Liver (tissue), 3 donors: ENCODE measurements around the gene EMX1.

Experiments used
- ATF3 ChIP-seq: IDR thresholded peaks from 2 replicates; pipeline ENCODE4 v1.6.1; 2016; ENCODE audit warnings: antibody characterized with exemption
- FOXA1 ChIP-seq: IDR thresholded peaks from 2 replicates; pipeline ENCODE4 v1.6.1; 2016; ENCODE audit warnings: antibody characterized with exemption
- GABPA ChIP-seq, 2 donors: IDR thresholded peaks in 1 of 2; conservative IDR thresholded peaks in 1 of 2; 2 replicates each; pipeline ENCODE4 v1.6.1; 2016; ENCODE audit warnings: antibody characterized with exemption in 2 of 2, mild to moderate bottlenecking in 1 of 2, moderate library complexity in 1 of 2
- JUND ChIP-seq, 2 donors: IDR thresholded peaks; 2 replicates each; pipeline ENCODE4 v1.6.1; 2016; ENCODE audit warnings: antibody characterized with exemption in 2 of 2
- NR2F2 ChIP-seq: IDR thresholded peaks from 2 replicates; pipeline ENCODE4 v1.6.1; 2016; ENCODE audit warnings: antibody characterized with exemption
- RAD21 ChIP-seq, 2 donors: IDR thresholded peaks; 2 replicates each; pipeline ENCODE4 v1.6.1; 2016; ENCODE audit warnings: antibody characterized with exemption in 2 of 2, mild to moderate bottlenecking in 2 of 2
- REST ChIP-seq: IDR thresholded peaks from 2 replicates; pipeline ENCODE4 v1.6.1; 2016; ENCODE audit warnings: antibody characterized with exemption, mild to moderate bottlenecking
- RXRA ChIP-seq, 2 donors: IDR thresholded peaks; 2 replicates each; pipeline ENCODE4 v1.6.1; 2017 to 2018; ENCODE audit warnings: antibody characterized with exemption in 2 of 2, mild to moderate bottlenecking in 1 of 2
- SP1 ChIP-seq: IDR thresholded peaks from 2 replicates; pipeline ENCODE4 v1.6.1; 2018; ENCODE audit warnings: antibody characterized with exemption, mild to moderate bottlenecking
- TAF1 ChIP-seq: conservative IDR thresholded peaks from 2 replicates; pipeline ENCODE4 v1.6.1; 2016; ENCODE audit warnings: antibody characterized with exemption, mild to moderate bottlenecking
- YY1 ChIP-seq: IDR thresholded peaks from 2 replicates; pipeline ENCODE4 v1.6.1; 2016; ENCODE audit warnings: antibody characterized with exemption, mild to moderate bottlenecking
- TF ChIP-seq, protein P1 (sequence below): fragments of 150-350 bp; IDR thresholded peaks from 2 replicates; pipeline ENCODE4 v1.5.1; 2017; ENCODE audit warnings: improper control_type of control experiment, low read depth, low read length; ENCODE audit not compliant: missing input control
- TF ChIP-seq, protein P2 (sequence below): IDR thresholded peaks from 2 replicates; pipeline ENCODE4 v1.6.1; 2016; ENCODE audit warnings: antibody characterized with exemption
- donor health status: healthy.
- donor health status: healthy.

- no peak for TF ChIP-seq FOXA1
- TF ChIP-seq, protein P1, sequence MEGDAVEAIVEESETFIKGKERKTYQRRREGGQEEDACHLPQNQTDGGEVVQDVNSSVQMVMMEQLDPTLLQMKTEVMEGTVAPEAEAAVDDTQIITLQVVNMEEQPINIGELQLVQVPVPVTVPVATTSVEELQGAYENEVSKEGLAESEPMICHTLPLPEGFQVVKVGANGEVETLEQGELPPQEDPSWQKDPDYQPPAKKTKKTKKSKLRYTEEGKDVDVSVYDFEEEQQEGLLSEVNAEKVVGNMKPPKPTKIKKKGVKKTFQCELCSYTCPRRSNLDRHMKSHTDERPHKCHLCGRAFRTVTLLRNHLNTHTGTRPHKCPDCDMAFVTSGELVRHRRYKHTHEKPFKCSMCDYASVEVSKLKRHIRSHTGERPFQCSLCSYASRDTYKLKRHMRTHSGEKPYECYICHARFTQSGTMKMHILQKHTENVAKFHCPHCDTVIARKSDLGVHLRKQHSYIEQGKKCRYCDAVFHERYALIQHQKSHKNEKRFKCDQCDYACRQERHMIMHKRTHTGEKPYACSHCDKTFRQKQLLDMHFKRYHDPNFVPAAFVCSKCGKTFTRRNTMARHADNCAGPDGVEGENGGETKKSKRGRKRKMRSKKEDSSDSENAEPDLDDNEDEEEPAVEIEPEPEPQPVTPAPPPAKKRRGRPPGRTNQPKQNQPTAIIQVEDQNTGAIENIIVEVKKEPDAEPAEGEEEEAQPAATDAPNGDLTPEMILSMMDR, result no peak
- TF ChIP-seq GABPA (IDR thresholded peaks at IDR 0.05 in 1 of 2, conservative IDR thresholded peaks at IDR 0.05 in 1 of 2), result no peak
- no peak for TF ChIP-seq REST
- no peak for TF ChIP-seq RXRA (IDR thresholded peaks at IDR 0.05)
- TF ChIP-seq RAD21 (IDR thresholded peaks at IDR 0.05), result no peak
- no peak for TF ChIP-seq ATF3
- no peak for TF ChIP-seq YY1
- no peak for TF ChIP-seq JUND (IDR thresholded peaks at IDR 0.05)
- no peak for TF ChIP-seq TAF1
- TF ChIP-seq SP1, result no peak
- no peak for TF ChIP-seq NR2F2
- TF ChIP-seq, protein P2, sequence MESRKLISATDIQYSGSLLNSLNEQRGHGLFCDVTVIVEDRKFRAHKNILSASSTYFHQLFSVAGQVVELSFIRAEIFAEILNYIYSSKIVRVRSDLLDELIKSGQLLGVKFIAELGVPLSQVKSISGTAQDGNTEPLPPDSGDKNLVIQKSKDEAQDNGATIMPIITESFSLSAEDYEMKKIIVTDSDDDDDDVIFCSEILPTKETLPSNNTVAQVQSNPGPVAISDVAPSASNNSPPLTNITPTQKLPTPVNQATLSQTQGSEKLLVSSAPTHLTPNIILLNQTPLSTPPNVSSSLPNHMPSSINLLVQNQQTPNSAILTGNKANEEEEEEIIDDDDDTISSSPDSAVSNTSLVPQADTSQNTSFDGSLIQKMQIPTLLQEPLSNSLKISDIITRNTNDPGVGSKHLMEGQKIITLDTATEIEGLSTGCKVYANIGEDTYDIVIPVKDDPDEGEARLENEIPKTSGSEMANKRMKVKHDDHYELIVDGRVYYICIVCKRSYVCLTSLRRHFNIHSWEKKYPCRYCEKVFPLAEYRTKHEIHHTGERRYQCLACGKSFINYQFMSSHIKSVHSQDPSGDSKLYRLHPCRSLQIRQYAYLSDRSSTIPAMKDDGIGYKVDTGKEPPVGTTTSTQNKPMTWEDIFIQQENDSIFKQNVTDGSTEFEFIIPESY, result no peak
These were observed 9.0 kb downstream of the EMX1 start for GRCh38 chr2:72926368-72926767.
